Cerebellar nuclear complex (tissue), 1 donor: Measurements from ENCODE around the gene WDFY1.
"Not testable (repeated sequence)": the region's sequence is repeated elsewhere in the genome, so short reads cannot be mapped to it uniquely, and the experiment has no call there.

Experiments used
- DNase-seq, 2 experiments: peaks; one replicate each; lab custom pipeline; 2025; lab: John Stamatoyannopoulos, UW

Gene WDFY1

GRCh38 chr2:223957092-223957851 lies 12.1 kb upstream of the WDFY1 start, which contains the start of gene MRPL44:
Gene MRPL44, plus strand, starts transcription at chr2:223957463. Its CDS starts 10 bp downstream, at chr2:223957473.
- DNase-seq = peak in 1 of 2 experiments; percentile 85

GRCh38 chr2:223956300-223956699 lies 11.2 kb upstream of the WDFY1 start:
- no peak for DNase-seq

GRCh38 chr2:223954401-223954800 lies 9.3 kb upstream of the WDFY1 start:
- DNase-seq = no peak

- no peak for DNase-seq
Measured at GRCh38 chr2:223952280-223952968, 7.3 kb upstream of the WDFY1 start.

GRCh38 chr2:223950448-223951347 lies 5.6 kb upstream of the WDFY1 start:
- DNase-seq = no peak

GRCh38 chr2:223949241-223949840 lies 4.2 kb upstream of the WDFY1 start:
- no peak for DNase-seq

- DNase-seq = no peak
Measured at GRCh38 chr2:223947711-223948205, 2.6 kb upstream of the WDFY1 start.

- DNase-seq = no peak
Measured at GRCh38 chr2:223945755-223946154, 620 bp upstream of the WDFY1 start.

GRCh38 chr2:223944166-223944702 lies 901 bp downstream of the WDFY1 start:
- DNase-seq = no peak

- no peak for DNase-seq
Measured at GRCh38 chr2:223943561-223944008, 1.6 kb downstream of the WDFY1 start.

- no peak for DNase-seq
Measured at GRCh38 chr2:223943135-223943534, 2.0 kb downstream of the WDFY1 start.

- DNase-seq = no peak
Measured at GRCh38 chr2:223941579-223942277, 3.4 kb downstream of the WDFY1 start.

GRCh38 chr2:223939438-223939837 lies 5.7 kb downstream of the WDFY1 start:
- not testable (repeated sequence) for DNase-seq

GRCh38 chr2:223937535-223937934 lies 7.6 kb downstream of the WDFY1 start:
- no peak for DNase-seq

- no peak for DNase-seq
Measured at GRCh38 chr2:223936862-223937326, 8.2 kb downstream of the WDFY1 start.

GRCh38 chr2:223935459-223936125 lies 9.5 kb downstream of the WDFY1 start:
- DNase-seq = no peak

- DNase-seq = no peak
Measured at GRCh38 chr2:223934870-223935269, 10.3 kb downstream of the WDFY1 start.

GRCh38 chr2:223932816-223933800 lies 12.0 kb downstream of the WDFY1 start:
- no peak for DNase-seq
